T-cell (primary cell): ENCODE data around the gene HTR3D. TPM values are rescaled to one million over a fixed set of nuclear protein-coding genes. Genes with fewer than 3 reads are reported as not detected.
A peak's percentile ranks its signal among the peaks of the same experiment; 100 is the strongest.
"Not testable (repeated sequence)": the region's sequence is repeated elsewhere in the genome, so short reads cannot be mapped to it uniquely, and the experiment has no call there.

ENCODE experiments used
- ATAC-seq, 4 experiments: fragments of 200-7000 bp in 3 of 4; fragments of 150-1000 bp in 1 of 4; cut with Tn5 transposase; replicated peaks in 1 of 4; 1 replicate in 3 of 4; 2 replicates in 1 of 4; pipeline ENCODE4 v1.10.0; 2021; ENCODE audit warnings: moderate library complexity in 3 of 4, mild to moderate bottlenecking in 2 of 4, moderate number of reproducible peaks in 1 of 4
- CTCF ChIA-PET, 2 donors: fragments of 300-600 bp; sonication (Branson Sonifier 250); formaldehyde crosslinking; loops; one replicate each; lab custom pipeline; 2022; ENCODE audit warnings: antibody characterized with exemption in 2 of 2; lab: Charles Lee
- POLR2A ChIA-PET, 2 donors: fragments of 300-600 bp; sonication (Branson Sonifier 250); formaldehyde crosslinking; loops; one replicate each; lab custom pipeline; 2022; ENCODE audit warnings: antibody characterized with exemption in 2 of 2; lab: Charles Lee
- DNase-seq, 35 experiments: peaks; one replicate each; pipeline versions ENCODE4 v3.0.0 to v3.0.0-alpha.2; 2013 to 2023
- H3K27ac ChIP-seq: one replicate; pipeline ENCODE4 v1.5.1; 2013; ENCODE audit warnings: low read length
- H3K27me3 ChIP-seq, 2 experiments: replicated peaks in 1 of 2; 1 replicate in 1 of 2; 2 replicates in 1 of 2; pipeline versions ENCODE4 v1.6.1 to v1.7.0; 2013; ENCODE audit warnings: low read length in 1 of 2, mixed read lengths in 1 of 2; ENCODE audit not compliant: control insufficient read depth in 2 of 2, insufficient read depth in 2 of 2; ENCODE audit errors: extremely low read depth in 1 of 2
- H3K36me3 ChIP-seq, 2 donors: 1 replicate in 1 of 2; 2 replicates in 1 of 2; pipeline versions ENCODE4 v1.6.1 to v1.7.0; 2013; ENCODE audit warnings: low read length in 1 of 2; ENCODE audit not compliant: control insufficient read depth in 2 of 2, insufficient read depth in 1 of 2; ENCODE audit errors: extremely low read depth in 1 of 2
- H3K4me1 ChIP-seq, 2 experiments: 1 replicate in 1 of 2; 2 replicates in 1 of 2; pipeline versions ENCODE4 v1.6.1 to v1.7.0; 2013; ENCODE audit warnings: low read length in 2 of 2, mixed read lengths in 1 of 2; ENCODE audit not compliant: insufficient read depth in 2 of 2, control insufficient read depth in 1 of 2; ENCODE audit errors: extremely low read depth in 1 of 2
- H3K4me3 ChIP-seq, 2 donors: 1 replicate in 1 of 2; 2 replicates in 1 of 2; pipeline versions ENCODE4 v1.5.1 to v1.7.0; 2013; ENCODE audit warnings: mild to moderate bottlenecking in 2 of 2, low read length in 1 of 2, moderate library complexity in 1 of 2; ENCODE audit not compliant: control insufficient read depth in 1 of 2; ENCODE audit errors: extremely low read depth in 1 of 2
- H3K9me3 ChIP-seq: 2 replicates; pipeline ENCODE4 v1.7.0; 2013
- H3K27ac Mint-ChIP-seq, 2 donors: one replicate each; pipeline ENCODE4 v1.8.0; 2020 to 2021; ENCODE audit warnings: mild to moderate bottlenecking in 2 of 2, mixed read lengths in 2 of 2
- H3K27me3 Mint-ChIP-seq, 2 donors: one replicate each; pipeline ENCODE4 v1.8.0; 2021 to 2022; ENCODE audit warnings: mixed read lengths in 2 of 2
- H3K36me3 Mint-ChIP-seq: one replicate; pipeline ENCODE4 v1.8.0; 2021; ENCODE audit warnings: mixed read lengths
- H3K4me1 Mint-ChIP-seq, 3 donors: one replicate each; pipeline ENCODE4 v1.8.0; 2020 to 2022; ENCODE audit warnings: mixed read lengths in 3 of 3, mild to moderate bottlenecking in 1 of 3
- H3K4me3 Mint-ChIP-seq, 3 donors: one replicate each; pipeline ENCODE4 v1.8.0; 2020 to 2022; ENCODE audit warnings: mild to moderate bottlenecking in 3 of 3, mixed read lengths in 3 of 3, moderate library complexity in 3 of 3
- H3K9me3 Mint-ChIP-seq, 3 donors: one replicate each; pipeline ENCODE4 v1.8.0; 2020 to 2022; ENCODE audit warnings: mixed read lengths in 3 of 3
- WGBS: methylation state at CpG from one replicate; pipeline ENCODE4 v1.1.5; 2013; ENCODE audit warnings: missing lambda C conversion rate; ENCODE audit not compliant: insufficient coverage; 5-methylcytosine and 5-hydroxymethylcytosine counted together
- total RNA-seq, 35 experiments: library from RNA in 6 of 35; stranded (reverse) in 6 of 35; fragments of 120-200 nt in 1 of 35; gene quantifications; one replicate each; pipeline versions ENCODE4 v1.2.1 to v1.2.4 and lab custom pipeline; 2013 to 2026

Gene HTR3D
- total RNA-seq, 5 donors from 2014 or later (not counting 1 experiment from before 2014, with no cell fraction given), result not detected

GRCh38 chr3:184005941-184006507 lies 25.5 kb upstream of the HTR3D start:
- peaks cover 9 to 13% of the 10 kb centered on the region in 2 donors for H3K36me3 ChIP-seq
- Mint-ChIP-seq H3K4me3 (no peak overlapping the region), H3K27ac (no peak overlapping the region), H3K4me1 (peaks cover 9 to 21% (median 14%) of the 10 kb centered on the region in 3 donors), H3K9me3 (no peaks in the 10 kb centered on the region), H3K36me3 (peaks cover 29% of the 10 kb centered on the region), H3K27me3 (no peaks in the 10 kb centered on the region)
- no peaks in the 10 kb centered on the region for H3K27me3 ChIP-seq
- H3K27ac ChIP-seq, result no peak overlapping the region
- DNase-seq (peak in 18 of 35 experiments; percentile 5 to 43 (median 14)), ATAC-seq (peak in 3 of 4 experiments; percentile 38 to 90 (median 46))
- ChIA-PET CTCF (interaction anchor here (0.6 to 1.9 kb wide), 5 partner anchors 10 to 231 kb away, joined by 3 to 6 read pairs (median 4); partner anchors contain the start of gene ABCC5 (in 1 of the 2)), POLR2A (interaction anchor here (0.6 kb wide), 3 partner anchors 9 to 158 kb away, joined by 3 to 6 read pairs (median 4); no protein-coding TSS in a partner anchor)
- no peak overlapping the region for H3K4me3 ChIP-seq
- H3K9me3 ChIP-seq, result no peaks in the 10 kb centered on the region
- WGBS, result 48% methylated on average over 6 of the region's 11 CpGs
- H3K4me1 ChIP-seq, result peaks cover 0 to 3% of the 10 kb centered on the region in 2 experiments

GRCh38 chr3:184007143-184007813 lies 24.3 kb upstream of the HTR3D start:
- H3K36me3 ChIP-seq, result peaks cover 13 to 15% of the 10 kb centered on the region in 2 donors
- 100% methylated on average over 2 of the region's 11 CpGs for WGBS
- not testable (repeated sequence) for H3K27me3 ChIP-seq, H3K4me1 ChIP-seq, DNase-seq, H3K4me3 ChIP-seq, H3K9me3 ChIP-seq, H3K27me3 Mint-ChIP-seq, H3K27ac Mint-ChIP-seq, H3K27ac ChIP-seq, H3K9me3 Mint-ChIP-seq, ATAC-seq, H3K4me3 Mint-ChIP-seq
- peaks cover 36% of the 10 kb centered on the region for H3K36me3 Mint-ChIP-seq
- ChIA-PET POLR2A (interaction anchor here in 1 of 2 donors (0.5 kb wide), 1 partner anchor 107 kb away, joined by 5 read pairs; no protein-coding TSS in a partner anchor), CTCF (interaction anchor here in 1 of 2 donors (1.5 to 1.9 kb wide), 2 partner anchors 9 to 11 kb away, joined by 4 to 6 read pairs; partner anchors contain the start of gene ABCC5)
- peaks cover 9 to 21% (median 14%) of the 10 kb centered on the region in 3 donors for H3K4me1 Mint-ChIP-seq

- Histone ChIP-seq H3K4me1 (peaks cover 0 to 3% of the 10 kb centered on the region in 2 experiments), H3K4me3 (no peak overlapping the region), H3K27me3 (no peaks in the 10 kb centered on the region), H3K27ac (no peak overlapping the region), H3K36me3 (peaks cover 11 to 13% of the 10 kb centered on the region in 2 donors), H3K9me3 (no peaks in the 10 kb centered on the region)
- no peak overlapping the region for H3K4me3 Mint-ChIP-seq
- peaks cover 9 to 16% (median 14%) of the 10 kb centered on the region in 3 donors for H3K4me1 Mint-ChIP-seq
- no peaks in the 10 kb centered on the region for H3K9me3 Mint-ChIP-seq
- peaks cover 38% of the 10 kb centered on the region for H3K36me3 Mint-ChIP-seq
- DNase-seq (no peak), ATAC-seq (no peak)
- ChIA-PET POLR2A (no interaction called here), CTCF (interaction anchor here in 1 of 2 donors (1.9 kb wide), 1 partner anchor 10 kb away, joined by 6 read pairs; the partner anchor contains the start of gene ABCC5)
- WGBS, result no CpG with 5 or more reads among the region's 3 CpGs
- no peaks in the 10 kb centered on the region for H3K27me3 Mint-ChIP-seq
- no peak overlapping the region for H3K27ac Mint-ChIP-seq
Measured at GRCh38 chr3:184008161-184008560, 23.4 kb upstream of the HTR3D start.

- Mint-ChIP-seq H3K4me1 (peaks cover 5 to 15% (median 11%) of the 10 kb centered on the region in 3 donors), H3K27me3 (no peaks in the 10 kb centered on the region), H3K4me3 (no peak overlapping the region), H3K9me3 (no peaks in the 10 kb centered on the region), H3K36me3 (peaks cover 40% of the 10 kb centered on the region), H3K27ac (no peak overlapping the region)
- H3K36me3 ChIP-seq, result peaks cover 9 to 11% of the 10 kb centered on the region in 2 donors
- DNase-seq (no peak), ATAC-seq (no peak)
- ChIA-PET CTCF (interaction anchor here in 1 of 2 donors (1.0 kb wide), 1 partner anchor 543 kb away, joined by 3 read pairs; no protein-coding TSS in a partner anchor), POLR2A (interaction anchor here in 1 of 2 donors (0.6 kb wide), 1 partner anchor 304 kb away, joined by 3 read pairs; no protein-coding TSS in a partner anchor)
- no peaks in the 10 kb centered on the region for H3K9me3 ChIP-seq
- no peaks in the 10 kb centered on the region for H3K4me1 ChIP-seq
- H3K27me3 ChIP-seq, result no peaks in the 10 kb centered on the region
- no peak overlapping the region for H3K4me3 ChIP-seq
- no CpG with 5 or more reads among the region's 4 CpGs for WGBS
- no peak overlapping the region for H3K27ac ChIP-seq
Measured at GRCh38 chr3:184011230-184011876, 20.2 kb upstream of the HTR3D start.

- no peak for DNase-seq
- no peaks in the 10 kb centered on the region for H3K9me3 Mint-ChIP-seq
- WGBS, result no CpG with 5 or more reads among the region's 6 CpGs
- ATAC-seq, result no peak
- Histone ChIP-seq H3K4me1 (peaks cover 6 to 7% of the 10 kb centered on the region in 2 experiments), H3K4me3 (no peak overlapping the region), H3K27ac (no peak overlapping the region), H3K9me3 (no peaks in the 10 kb centered on the region), H3K36me3 (peaks cover 9 to 11% of the 10 kb centered on the region in 2 donors), H3K27me3 (no peaks in the 10 kb centered on the region)
- no peak overlapping the region for H3K27ac Mint-ChIP-seq
- ChIA-PET POLR2A (interaction anchor here in 1 of 2 donors (0.6 to 0.7 kb wide), 2 partner anchors 190 to 303 kb away, joined by 3 to 4 read pairs; no protein-coding TSS in a partner anchor), CTCF (interaction anchor here in 1 of 2 donors (1.0 kb wide), 1 partner anchor 544 kb away, joined by 3 read pairs; no protein-coding TSS in a partner anchor)
- H3K4me3 Mint-ChIP-seq, result no peak overlapping the region
- H3K27me3 Mint-ChIP-seq, result no peaks in the 10 kb centered on the region
- H3K36me3 Mint-ChIP-seq, result peaks cover 40% of the 10 kb centered on the region
- H3K4me1 Mint-ChIP-seq, result peaks cover 7 to 18% (median 15%) of the 10 kb centered on the region in 3 donors
Measured at GRCh38 chr3:184011937-184012889, 19.3 kb upstream of the HTR3D start.
